ENCODE measurements around the gene GPR132. TPM values are rescaled to one million over a fixed set of nuclear protein-coding genes. Genes with fewer than 3 reads are reported as not detected.

GPR132 gene
- total and polyA plus RNA-seq, 9 of the 15 experiments (the other 6 are each of a cell fraction or from before 2014, with no cell fraction given) = 0.01 to 1.1 (median 0.25) TPM; not detected in 1

DNA sequence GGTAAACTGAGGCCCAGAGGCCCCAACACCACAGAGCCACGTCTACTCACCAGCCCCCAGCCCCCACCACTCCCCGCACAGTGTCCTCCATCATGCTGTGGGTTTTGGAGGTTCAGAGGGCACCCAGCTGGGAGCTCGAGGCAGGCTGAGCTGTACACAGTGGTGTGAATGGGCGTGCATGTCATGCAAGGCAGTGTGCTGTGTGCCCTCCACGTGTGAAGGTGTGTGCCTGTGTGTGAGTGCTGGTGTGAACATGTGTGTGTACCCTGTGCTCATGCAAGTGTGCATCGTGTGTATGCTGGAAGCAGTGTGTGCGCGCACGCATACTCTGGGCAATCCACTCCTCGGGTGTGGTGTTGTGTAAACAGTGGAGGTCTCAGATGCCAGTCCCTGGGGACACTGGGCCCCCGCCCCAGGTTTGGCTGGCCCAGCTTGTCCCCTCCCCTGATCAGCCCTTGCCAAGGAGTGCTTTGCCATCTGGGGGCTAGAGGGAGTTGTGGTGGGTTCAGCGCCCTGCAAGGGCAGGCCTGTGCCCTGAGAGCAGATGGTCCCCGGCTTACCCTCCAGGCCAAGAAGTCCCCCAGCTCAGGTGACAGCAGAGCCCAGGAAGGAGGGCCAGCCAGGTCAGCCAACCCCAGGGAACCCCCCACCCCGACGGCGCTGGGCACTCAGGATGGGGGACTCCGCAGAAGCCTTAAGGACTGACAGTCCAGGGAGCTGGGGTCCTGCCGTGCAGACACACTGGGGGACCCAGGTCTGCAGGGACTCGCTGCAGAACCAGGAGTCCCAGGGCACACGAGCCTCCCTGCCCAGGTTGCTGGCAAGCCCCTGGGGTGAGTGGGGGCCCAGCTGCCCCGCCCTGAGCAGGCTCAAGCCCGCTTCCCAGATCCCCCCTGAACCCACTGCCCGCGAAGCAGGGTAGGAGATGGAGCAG, 23.8 kb upstream of the GPR132 start:
- in situ Hi-C loops (cut with MboI) = no loop called here
- Histone ChIP-seq H4K20me1 (replicated peaks; ENCODE audit: control insufficient read depth, insufficient read depth, low read length) (no peaks in the 10 kb centered on the region), H3K27ac (ENCODE audit: extremely low read depth, low read depth, low read length) (no peak overlapping the region), H3K9me1 (ENCODE audit: control insufficient read depth, insufficient read depth, low read length) (peaks cover 5% of the 10 kb centered on the region), H3K4me3 (no peak overlapping the region), H3K36me3 (ENCODE audit: control insufficient read depth, insufficient read depth, low read length) (no peaks in the 10 kb centered on the region), H3K9me3 (replicated peaks; ENCODE audit: control insufficient read depth, insufficient read depth, low read depth, low read length) (no peaks in the 10 kb centered on the region), H3K27me3 (ENCODE audit: control insufficient read depth in 2 of 2, insufficient read depth in 2 of 2, low read length in 2 of 2) (peaks cover 0 to 2% of the 10 kb centered on the region in 2 experiments; a peak in 1 of 5 replicates), H3K4me2 (ENCODE audit: insufficient read depth, low read length) (no peak overlapping the region), H3K9ac (ENCODE audit: insufficient read depth in 1 of 2, low read depth in 2 of 2, low read length in 2 of 2) (no peak overlapping the region), H2AFZ (ENCODE audit: low read depth, low read length) (no peak overlapping the region), H3K4me1 (replicated peaks in 1 of 2; ENCODE audit: control insufficient read depth in 2 of 2, insufficient read depth in 2 of 2, low read length in 2 of 2) (peaks cover 3 to 71% of the 10 kb centered on the region in 2 experiments; a peak in 2 of 5 replicates), H3K79me2 (ENCODE audit: control insufficient read depth, insufficient read depth, low read length) (no peaks in the 10 kb centered on the region)
- BruUV-seq (replicated peaks) = no TSS peak
- WGBS (ENCODE audit: insufficient coverage, low coverage, missing lambda C conversion rate) = 42% methylated on average over 15 of the region's 24 CpGs
- FAIRE-seq (no peak), DNase-seq (ENCODE audit: extremely low read depth in 1 of 4, low spot score in 3 of 4) (no peak), ATAC-seq (no peak)
- intact Hi-C loops (cut with micrococcal nuclease) = loop anchor here (2.0 to 5.0 kb wide), 2 partner anchors 42 to 114 kb away; no protein-coding TSS in a partner anchor
- ChIA-PET POLR2A (interaction anchor here (0.7 kb wide), 1 partner anchor 160 kb away, joined by 3 read pairs; no protein-coding TSS in a partner anchor), CTCF (ENCODE audit: low intra/inter-chr PET ratio) (no interaction called here)
- no peak for TF ChIP-seq U2AF2 (optimal IDR thresholded peaks at IDR 0.05; ENCODE audit: low read depth, low read length)
- TF ChIP-seq ZFX (CRISPR knock-in tag; IDR thresholded peaks at IDR 0.05) = no peak
- no peak for TF ChIP-seq FOXJ3 (CRISPR knock-in tag; IDR thresholded peaks at IDR 0.05)
- TF ChIP-seq, protein P1, sequence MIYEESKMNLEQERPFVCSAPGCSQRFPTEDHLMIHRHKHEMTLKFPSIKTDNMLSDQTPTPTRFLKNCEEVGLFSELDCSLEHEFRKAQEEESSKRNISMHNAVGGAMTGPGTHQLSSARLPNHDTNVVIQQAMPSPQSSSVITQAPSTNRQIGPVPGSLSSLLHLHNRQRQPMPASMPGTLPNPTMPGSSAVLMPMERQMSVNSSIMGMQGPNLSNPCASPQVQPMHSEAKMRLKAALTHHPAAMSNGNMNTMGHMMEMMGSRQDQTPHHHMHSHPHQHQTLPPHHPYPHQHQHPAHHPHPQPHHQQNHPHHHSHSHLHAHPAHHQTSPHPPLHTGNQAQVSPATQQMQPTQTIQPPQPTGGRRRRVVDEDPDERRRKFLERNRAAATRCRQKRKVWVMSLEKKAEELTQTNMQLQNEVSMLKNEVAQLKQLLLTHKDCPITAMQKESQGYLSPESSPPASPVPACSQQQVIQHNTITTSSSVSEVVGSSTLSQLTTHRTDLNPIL (CRISPR knock-in tag; IDR thresholded peaks at IDR 0.05) = no peak
- TF ChIP-seq, protein P2, sequence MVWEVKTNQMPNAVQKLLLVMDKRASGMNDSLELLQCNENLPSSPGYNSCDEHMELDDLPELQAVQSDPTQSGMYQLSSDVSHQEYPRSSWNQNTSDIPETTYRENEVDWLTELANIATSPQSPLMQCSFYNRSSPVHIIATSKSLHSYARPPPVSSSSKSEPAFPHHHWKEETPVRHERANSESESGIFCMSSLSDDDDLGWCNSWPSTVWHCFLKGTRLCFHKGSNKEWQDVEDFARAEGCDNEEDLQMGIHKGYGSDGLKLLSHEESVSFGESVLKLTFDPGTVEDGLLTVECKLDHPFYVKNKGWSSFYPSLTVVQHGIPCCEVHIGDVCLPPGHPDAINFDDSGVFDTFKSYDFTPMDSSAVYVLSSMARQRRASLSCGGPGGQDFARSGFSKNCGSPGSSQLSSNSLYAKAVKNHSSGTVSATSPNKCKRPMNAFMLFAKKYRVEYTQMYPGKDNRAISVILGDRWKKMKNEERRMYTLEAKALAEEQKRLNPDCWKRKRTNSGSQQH (CRISPR knock-in tag; IDR thresholded peaks at IDR 0.05) = no peak
- TF ChIP-seq, protein P3, sequence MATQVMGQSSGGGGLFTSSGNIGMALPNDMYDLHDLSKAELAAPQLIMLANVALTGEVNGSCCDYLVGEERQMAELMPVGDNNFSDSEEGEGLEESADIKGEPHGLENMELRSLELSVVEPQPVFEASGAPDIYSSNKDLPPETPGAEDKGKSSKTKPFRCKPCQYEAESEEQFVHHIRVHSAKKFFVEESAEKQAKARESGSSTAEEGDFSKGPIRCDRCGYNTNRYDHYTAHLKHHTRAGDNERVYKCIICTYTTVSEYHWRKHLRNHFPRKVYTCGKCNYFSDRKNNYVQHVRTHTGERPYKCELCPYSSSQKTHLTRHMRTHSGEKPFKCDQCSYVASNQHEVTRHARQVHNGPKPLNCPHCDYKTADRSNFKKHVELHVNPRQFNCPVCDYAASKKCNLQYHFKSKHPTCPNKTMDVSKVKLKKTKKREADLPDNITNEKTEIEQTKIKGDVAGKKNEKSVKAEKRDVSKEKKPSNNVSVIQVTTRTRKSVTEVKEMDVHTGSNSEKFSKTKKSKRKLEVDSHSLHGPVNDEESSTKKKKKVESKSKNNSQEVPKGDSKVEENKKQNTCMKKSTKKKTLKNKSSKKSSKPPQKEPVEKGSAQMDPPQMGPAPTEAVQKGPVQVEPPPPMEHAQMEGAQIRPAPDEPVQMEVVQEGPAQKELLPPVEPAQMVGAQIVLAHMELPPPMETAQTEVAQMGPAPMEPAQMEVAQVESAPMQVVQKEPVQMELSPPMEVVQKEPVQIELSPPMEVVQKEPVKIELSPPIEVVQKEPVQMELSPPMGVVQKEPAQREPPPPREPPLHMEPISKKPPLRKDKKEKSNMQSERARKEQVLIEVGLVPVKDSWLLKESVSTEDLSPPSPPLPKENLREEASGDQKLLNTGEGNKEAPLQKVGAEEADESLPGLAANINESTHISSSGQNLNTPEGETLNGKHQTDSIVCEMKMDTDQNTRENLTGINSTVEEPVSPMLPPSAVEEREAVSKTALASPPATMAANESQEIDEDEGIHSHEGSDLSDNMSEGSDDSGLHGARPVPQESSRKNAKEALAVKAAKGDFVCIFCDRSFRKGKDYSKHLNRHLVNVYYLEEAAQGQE (IDR thresholded peaks at IDR 0.05; ENCODE audit: borderline replicate concordance) = no peak
- TF ChIP-seq, protein P3 (CRISPR knock-in tag; IDR thresholded peaks at IDR 0.05; ENCODE audit: low read depth) = no peak
- no peak for TF ChIP-seq RAD51 (IDR thresholded peaks at IDR 0.05; ENCODE audit: borderline replicate concordance, low read depth)

All from K562 (cell line).